ENCODE measurements around the gene GRM4.

DNA sequence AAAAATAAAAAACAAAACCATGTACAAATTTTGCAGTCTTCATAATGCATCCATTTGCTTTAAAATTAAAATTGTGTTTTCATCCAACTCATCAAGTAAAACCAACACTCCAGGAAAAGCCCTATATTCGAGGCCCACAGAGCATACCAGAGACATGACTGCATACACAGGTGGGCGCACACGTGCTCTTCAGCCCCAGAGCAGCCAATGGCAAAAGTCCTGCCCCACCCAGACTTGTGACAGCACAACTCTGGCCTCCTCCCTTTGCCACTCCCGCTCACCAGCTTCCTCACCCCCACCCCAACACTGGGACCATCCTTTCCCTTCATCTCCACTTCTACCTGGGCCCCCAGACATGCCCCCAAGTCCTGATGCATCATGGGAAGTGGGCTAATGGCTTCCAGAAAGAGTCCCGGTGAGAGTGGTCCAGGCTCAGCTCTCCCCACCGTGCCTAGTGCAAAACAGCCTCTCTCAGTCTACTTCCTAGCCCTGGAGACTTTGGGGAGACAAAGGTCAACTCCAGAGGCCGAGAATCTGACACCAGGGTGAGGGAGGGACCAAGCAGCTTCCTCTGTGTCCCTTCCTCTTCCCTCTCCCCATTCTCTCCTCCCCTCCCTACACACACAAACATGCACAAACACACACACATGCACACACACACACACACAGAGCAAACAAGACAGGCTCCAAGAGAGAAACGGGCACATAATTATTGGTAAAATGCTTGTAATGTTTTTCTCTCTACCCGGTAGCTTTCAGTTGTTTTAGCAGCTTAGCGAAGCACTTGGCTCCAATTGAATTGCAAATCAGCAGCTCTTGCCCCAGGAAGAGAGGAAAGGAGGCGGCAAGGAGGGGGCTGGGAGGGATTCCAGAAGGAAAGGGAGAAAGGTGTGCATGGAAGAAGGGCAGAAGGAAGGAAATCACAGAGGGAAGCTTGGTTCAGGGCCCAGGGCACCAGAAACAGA lies 14.3 kb downstream of the GRM4 start:
- TF ChIP-seq, protein P1, sequence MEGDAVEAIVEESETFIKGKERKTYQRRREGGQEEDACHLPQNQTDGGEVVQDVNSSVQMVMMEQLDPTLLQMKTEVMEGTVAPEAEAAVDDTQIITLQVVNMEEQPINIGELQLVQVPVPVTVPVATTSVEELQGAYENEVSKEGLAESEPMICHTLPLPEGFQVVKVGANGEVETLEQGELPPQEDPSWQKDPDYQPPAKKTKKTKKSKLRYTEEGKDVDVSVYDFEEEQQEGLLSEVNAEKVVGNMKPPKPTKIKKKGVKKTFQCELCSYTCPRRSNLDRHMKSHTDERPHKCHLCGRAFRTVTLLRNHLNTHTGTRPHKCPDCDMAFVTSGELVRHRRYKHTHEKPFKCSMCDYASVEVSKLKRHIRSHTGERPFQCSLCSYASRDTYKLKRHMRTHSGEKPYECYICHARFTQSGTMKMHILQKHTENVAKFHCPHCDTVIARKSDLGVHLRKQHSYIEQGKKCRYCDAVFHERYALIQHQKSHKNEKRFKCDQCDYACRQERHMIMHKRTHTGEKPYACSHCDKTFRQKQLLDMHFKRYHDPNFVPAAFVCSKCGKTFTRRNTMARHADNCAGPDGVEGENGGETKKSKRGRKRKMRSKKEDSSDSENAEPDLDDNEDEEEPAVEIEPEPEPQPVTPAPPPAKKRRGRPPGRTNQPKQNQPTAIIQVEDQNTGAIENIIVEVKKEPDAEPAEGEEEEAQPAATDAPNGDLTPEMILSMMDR (conservative IDR thresholded peaks at IDR 0.05; ENCODE audit: low read depth, low read length), result no peak
- no peak for TF ChIP-seq EZH2 (IDR thresholded peaks at IDR 0.05; ENCODE audit: borderline replicate concordance, low read depth, low read length, poor library complexity, severe bottlenecking)
